ENCODE data around the gene TNIK.
"Not testable (repeated sequence)": the region's sequence is repeated elsewhere in the genome, so short reads cannot be mapped to it uniquely, and the experiment has no call there.

The TNIK gene

GRCh38 chr3:171445620-171446204 is 14.5 kb downstream of the TNIK start:
- DNase-seq = no peak

GRCh38 chr3:171444001-171444690 is 16.1 kb downstream of the TNIK start:
- DNase-seq = no peak

GRCh38 chr3:171443211-171443957 is 16.8 kb downstream of the TNIK start:
- no peak for DNase-seq

GRCh38 chr3:171442184-171442583 is 18.0 kb downstream of the TNIK start:
- DNase-seq = no peak

- no peak for DNase-seq
These were observed 18.8 kb downstream of the TNIK start for GRCh38 chr3:171441381-171441780.

- DNase-seq = no peak
These were observed 20.2 kb downstream of the TNIK start for GRCh38 chr3:171439996-171440395.

GRCh38 chr3:171437115-171437756 is 23.0 kb downstream of the TNIK start:
- no peak for DNase-seq

GRCh38 chr3:171436380-171436779 is 23.8 kb downstream of the TNIK start:
- no peak for DNase-seq

GRCh38 chr3:171435757-171436156 is 24.4 kb downstream of the TNIK start:
- DNase-seq = no peak

GRCh38 chr3:171435143-171435542 is 25.1 kb downstream of the TNIK start:
- DNase-seq = no peak

GRCh38 chr3:171432548-171432947 is 27.7 kb downstream of the TNIK start:
- DNase-seq = no peak

- DNase-seq = no peak
These were observed 28.7 kb downstream of the TNIK start for GRCh38 chr3:171431550-171431949.

GRCh38 chr3:171430530-171430929 is 29.7 kb downstream of the TNIK start:
- no peak for DNase-seq

GRCh38 chr3:171429635-171430034 is 30.6 kb downstream of the TNIK start:
- no peak for DNase-seq

GRCh38 chr3:171428892-171429291 is 31.3 kb downstream of the TNIK start:
- DNase-seq = no peak

- no peak for DNase-seq
These were observed 31.9 kb downstream of the TNIK start for GRCh38 chr3:171428321-171428787.

GRCh38 chr3:171427771-171428320 is 32.4 kb downstream of the TNIK start:
- DNase-seq = no peak

- not testable (repeated sequence) for DNase-seq
These were observed 36.1 kb downstream of the TNIK start for GRCh38 chr3:171424063-171424462.

- not testable (repeated sequence) for DNase-seq
These were observed 37.4 kb downstream of the TNIK start for GRCh38 chr3:171422855-171423254.

GRCh38 chr3:171420667-171421066 is 39.5 kb downstream of the TNIK start:
- DNase-seq = no peak

GRCh38 chr3:171419457-171419856 is 40.7 kb downstream of the TNIK start:
- DNase-seq = no peak

GRCh38 chr3:171417813-171418212 is 42.4 kb downstream of the TNIK start:
- no peak for DNase-seq

- no peak for DNase-seq
These were observed 43.1 kb downstream of the TNIK start for GRCh38 chr3:171417137-171417536.
